WTC11 (cell line): ENCODE measurements around the gene INAFM2.

ENCODE experiments used
- RELA ChIP-seq: sonication (generic); formaldehyde crosslinking; IDR thresholded peaks from 2 replicates; pipeline ENCODE4 v1.8.1; 2022; ENCODE audit warnings: missing genetic modification reagents, mild to moderate bottlenecking, borderline replicate concordance
- TF ChIP-seq, protein P1 (sequence below): fragments of 200-600 bp; IDR thresholded peaks from 2 replicates; pipeline ENCODE4 v1.8.0; 2022; ENCODE audit warnings: antibody characterized with exemption

DNA sequence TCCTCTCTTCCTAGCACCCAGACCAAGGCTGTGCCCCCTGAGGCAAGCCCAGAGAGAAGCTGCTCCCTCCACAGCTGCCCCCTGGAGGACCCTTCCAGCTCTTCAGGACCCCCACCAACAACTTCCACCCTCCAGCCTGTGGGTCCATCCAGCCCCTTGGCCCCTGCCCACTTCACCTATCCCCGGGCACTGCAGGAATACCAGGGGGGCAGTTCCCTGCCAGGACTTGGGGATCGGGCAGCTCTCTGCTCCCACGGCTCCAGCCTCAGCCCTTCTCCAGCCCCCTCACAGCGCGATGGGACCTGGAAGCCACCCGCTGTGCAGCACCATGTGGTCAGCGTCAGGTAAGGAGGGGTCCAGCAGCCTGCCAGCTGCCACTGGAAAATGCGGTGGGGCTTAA is 40.1 kb downstream of the INAFM2 start:
- TF ChIP-seq, protein P1, sequence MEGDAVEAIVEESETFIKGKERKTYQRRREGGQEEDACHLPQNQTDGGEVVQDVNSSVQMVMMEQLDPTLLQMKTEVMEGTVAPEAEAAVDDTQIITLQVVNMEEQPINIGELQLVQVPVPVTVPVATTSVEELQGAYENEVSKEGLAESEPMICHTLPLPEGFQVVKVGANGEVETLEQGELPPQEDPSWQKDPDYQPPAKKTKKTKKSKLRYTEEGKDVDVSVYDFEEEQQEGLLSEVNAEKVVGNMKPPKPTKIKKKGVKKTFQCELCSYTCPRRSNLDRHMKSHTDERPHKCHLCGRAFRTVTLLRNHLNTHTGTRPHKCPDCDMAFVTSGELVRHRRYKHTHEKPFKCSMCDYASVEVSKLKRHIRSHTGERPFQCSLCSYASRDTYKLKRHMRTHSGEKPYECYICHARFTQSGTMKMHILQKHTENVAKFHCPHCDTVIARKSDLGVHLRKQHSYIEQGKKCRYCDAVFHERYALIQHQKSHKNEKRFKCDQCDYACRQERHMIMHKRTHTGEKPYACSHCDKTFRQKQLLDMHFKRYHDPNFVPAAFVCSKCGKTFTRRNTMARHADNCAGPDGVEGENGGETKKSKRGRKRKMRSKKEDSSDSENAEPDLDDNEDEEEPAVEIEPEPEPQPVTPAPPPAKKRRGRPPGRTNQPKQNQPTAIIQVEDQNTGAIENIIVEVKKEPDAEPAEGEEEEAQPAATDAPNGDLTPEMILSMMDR: no peak
- TF ChIP-seq RELA: no peak
